GM21528 (cell line): ENCODE measurements around the gene LRP1B.

Source experiments
- ATAC-seq: cut with Tn5 transposase; IDR thresholded peaks from one replicate; pipeline ENCODE4 v1.9.1; 2021; ENCODE audit warnings: mild to moderate bottlenecking, moderate library complexity; ENCODE audit not compliant: unreplicated experiment, low FRiP score

Gene LRP1B

GRCh38 chr2:140257692-140258300 is 1873.0 kb downstream of the LRP1B start:
- no peak for ATAC-seq

DNA sequence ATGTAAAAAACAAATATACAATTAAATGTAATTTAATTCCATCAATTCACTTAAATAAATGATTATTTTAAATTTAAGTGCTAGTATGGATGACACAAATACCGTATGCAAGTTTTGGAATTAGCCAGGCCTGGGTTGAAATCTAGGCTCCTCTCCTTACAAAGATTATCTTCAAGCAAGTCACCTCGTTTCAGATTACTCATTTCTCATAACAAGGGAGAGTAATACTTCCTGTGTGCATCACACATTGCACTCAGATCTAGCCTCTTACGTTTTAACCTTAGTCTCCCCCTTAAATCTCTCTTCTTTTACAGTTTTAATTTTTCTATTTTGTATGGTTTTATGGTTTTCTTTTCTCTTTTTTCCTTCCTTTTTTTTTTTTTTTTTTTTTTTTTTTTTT is 1874.7 kb downstream of the LRP1B start:
- no peak for ATAC-seq

- no peak for ATAC-seq
Measured at GRCh38 chr2:140249821-140250220, 1881.0 kb downstream of the LRP1B start.

DNA sequence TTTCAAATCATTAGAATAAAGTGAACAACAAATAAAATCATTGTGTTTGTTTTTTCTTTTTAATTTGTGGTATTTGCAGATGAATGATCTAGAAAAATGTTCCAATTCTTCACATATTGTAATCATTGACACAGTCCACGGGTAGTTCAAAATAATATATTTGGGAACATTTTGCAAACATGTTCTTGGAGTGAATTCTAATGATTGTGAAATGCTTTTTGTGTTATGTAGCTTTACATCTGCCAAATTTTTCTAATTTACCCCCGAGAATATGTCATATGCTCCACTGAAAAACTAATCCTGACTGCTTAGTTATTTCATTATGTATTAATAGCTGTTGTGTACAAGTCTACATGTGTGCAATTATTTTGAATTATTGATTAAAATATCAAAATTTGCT is 1882.2 kb downstream of the LRP1B start:
- no peak for ATAC-seq

DNA sequence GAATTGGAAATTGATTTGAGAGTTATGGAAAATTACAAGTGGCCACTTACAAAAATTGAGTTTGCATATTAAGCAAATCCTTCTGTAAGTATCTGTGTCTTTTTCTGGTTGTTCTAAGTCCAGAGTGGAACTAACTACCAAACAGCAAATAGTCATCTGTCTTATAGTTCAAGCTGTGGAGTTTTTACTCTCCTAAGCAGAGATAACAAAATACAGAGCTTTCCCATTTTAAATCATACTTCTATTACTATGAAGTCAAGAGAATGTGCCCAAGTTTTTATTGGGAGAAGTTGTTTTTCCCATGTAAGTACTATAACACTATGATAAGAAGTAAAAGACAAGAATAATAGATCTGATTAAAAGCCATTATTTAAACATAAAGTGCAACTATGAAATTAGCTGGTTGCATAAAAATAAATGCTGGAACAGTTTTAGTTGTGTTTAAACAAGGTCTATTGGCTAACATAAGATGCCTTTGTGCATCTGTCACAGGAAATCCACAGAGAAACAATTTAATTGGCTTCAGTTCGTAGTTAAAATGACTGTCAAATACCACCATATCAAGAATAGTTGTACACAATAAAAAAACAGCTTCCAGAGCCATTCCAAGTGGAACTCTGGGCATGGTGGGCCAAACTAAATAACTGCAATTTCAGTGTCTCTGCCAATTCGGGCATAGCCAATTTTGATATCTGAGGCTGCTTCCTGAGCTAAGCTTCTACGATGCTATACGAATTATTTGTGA is 1883.2 kb downstream of the LRP1B start:
- ATAC-seq = no peak

GRCh38 chr2:140246957-140247356 is 1883.9 kb downstream of the LRP1B start:
- no peak for ATAC-seq

DNA sequence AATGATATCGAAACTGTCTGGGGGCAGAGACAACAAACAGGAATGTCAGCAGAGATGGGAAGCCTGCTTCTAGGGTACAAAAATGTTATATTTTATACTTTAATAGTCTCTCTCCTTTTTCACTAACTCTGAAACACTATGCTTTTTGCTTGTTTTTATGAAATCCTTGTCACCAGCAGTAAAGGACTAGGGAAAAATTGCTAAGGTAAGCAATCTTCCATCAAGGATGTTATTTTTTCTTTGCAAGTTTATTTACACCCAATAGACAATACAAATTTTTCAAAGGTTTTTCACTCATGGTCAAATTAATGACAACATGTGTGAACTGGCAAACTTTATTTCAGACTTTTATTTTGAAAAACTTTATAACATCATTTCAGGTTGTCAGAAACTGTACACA is 1884.8 kb downstream of the LRP1B start:
- no peak for ATAC-seq

DNA sequence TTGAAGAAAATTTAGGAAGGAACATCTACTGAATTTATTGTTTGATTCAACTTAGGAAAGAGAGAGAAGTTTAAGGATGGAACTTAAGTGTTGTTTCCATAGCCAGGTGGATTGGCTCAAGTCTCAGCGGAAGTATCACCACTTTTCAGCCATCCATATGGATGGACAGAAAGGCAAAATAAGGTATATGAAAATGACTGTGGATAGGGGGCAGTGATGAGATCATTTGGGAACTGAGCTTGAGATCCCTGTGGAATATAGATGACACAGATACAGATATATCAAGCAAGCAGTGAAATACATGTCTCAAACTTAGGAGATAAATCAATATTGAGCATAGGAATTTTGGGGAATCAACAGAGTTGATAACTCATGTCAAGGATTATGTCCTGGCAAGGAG is 1887.9 kb downstream of the LRP1B start:
- no peak for ATAC-seq

DNA sequence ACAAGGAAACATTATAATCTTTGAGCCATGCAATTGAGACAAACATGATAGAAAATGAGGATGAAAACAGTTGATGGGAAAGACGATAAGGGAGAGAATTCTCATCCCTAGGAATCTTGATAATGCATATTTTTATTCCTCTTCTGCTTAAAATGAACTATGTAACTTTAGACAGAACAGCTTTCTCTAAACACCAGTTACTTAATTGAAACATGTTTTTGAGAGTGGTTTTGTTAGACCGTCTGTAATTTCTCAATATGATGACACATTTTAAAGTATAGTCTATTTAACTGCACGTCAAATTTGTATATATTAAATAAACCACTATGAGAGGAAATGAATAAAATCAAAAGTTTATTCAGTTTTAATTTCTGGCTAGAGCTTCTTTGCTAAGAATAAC is 1896.7 kb downstream of the LRP1B start:
- no peak for ATAC-seq

- ATAC-seq = no peak
Measured at GRCh38 chr2:140210963-140211362, 1919.9 kb downstream of the LRP1B start.

GRCh38 chr2:140205093-140205492 is 1925.7 kb downstream of the LRP1B start:
- ATAC-seq = no peak

GRCh38 chr2:140203347-140203746 is 1927.5 kb downstream of the LRP1B start:
- no peak for ATAC-seq

DNA sequence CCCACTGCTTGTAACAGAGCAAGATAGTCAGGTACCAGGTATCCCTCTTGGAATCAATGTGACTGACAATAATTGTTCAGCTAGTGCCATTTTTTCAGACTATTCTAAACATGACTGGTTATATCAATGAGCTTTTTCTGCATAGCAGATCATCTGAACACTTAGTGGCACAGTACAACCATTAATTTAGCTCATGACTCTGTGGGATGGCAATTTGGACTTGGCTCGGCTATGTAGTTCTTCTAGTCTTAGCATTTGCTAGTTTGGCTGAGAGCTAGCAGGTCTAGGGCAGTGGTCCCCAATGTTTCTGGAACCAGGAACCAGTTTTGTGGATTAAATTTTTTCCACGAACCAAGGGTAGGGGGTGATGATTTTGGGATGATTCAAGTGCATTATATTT is 1929.2 kb downstream of the LRP1B start:
- ATAC-seq = no peak

- no peak for ATAC-seq
Measured at GRCh38 chr2:140200764-140201163, 1930.1 kb downstream of the LRP1B start.

DNA sequence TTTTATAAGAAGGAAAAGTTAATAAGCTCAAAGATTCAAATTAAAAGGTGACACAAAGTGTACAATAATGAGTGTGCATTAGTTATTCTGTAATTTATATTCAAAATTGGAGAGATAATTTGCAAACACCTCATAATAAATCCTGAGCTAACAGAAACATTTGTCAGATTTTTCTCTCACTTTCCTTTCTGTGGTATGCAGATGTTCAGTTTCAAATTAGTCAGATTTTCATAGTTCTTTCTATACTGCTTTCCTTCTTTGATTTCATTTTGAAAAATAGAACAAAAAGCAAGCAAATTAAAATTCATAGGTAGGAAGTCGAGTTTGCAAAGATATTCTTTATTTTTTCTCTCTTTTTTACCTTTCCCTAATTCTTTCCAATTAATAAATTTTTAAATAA is 1930.5 kb downstream of the LRP1B start:
- ATAC-seq = no peak

DNA sequence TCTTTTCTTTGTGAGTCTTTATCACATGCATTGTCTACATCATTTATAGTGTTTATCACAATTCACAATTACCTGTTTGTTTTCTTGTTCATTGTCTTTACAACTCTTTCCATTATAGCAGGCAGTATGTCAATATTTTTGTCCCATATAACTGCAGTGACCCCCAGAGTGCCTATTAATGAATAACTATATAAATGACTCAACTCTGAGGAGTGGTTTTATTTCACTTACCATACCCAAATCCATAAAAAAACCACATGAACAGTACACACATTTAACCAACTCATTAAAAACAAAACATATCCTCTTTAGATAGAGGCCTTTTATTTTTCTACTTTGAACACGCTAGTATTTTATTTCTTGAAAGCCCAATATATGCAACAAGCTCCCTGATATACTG is 1931.5 kb downstream of the LRP1B start:
- no peak for ATAC-seq

DNA sequence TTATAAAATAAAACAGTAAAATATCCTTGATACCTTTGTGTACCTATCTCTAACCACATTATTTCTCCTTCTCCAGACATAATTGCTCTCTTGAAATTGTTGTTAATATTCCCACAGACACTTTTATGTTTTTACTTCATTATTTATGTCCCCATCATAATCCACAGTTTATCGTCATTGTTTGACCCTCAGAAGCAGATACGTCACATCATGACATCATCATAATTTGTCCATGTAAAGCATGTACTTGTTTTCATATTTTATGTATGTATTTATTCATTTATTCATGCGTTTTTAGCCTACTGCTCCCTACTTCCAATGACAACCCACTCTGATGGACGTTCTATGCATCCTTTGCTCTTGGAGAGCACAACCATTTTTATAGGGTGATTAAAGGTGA is 1943.7 kb downstream of the LRP1B start:
- no peak for ATAC-seq

GRCh38 chr2:140186313-140186712 is 1944.5 kb downstream of the LRP1B start:
- no peak for ATAC-seq

GRCh38 chr2:140185076-140185475 is 1945.7 kb downstream of the LRP1B start:
- ATAC-seq = no peak

- ATAC-seq = no peak
Measured at GRCh38 chr2:140183056-140183765, 1947.6 kb downstream of the LRP1B start.
